SK-N-SH treated with all-trans-retinoic acid at 6 μM for 48 hours (cell line): ENCODE data around the gene IGF1R.

Experiments
- BACH2 ChIP-seq: fragments of 250-450 bp; sonication (Bioruptor Pico); IDR thresholded peaks from 2 replicates; pipeline ENCODE4 v1.9.0; 2021; ENCODE audit warnings: mild to moderate bottlenecking, borderline replicate concordance
- ISL1 ChIP-seq: fragments of 250-450 bp; sonication (Bioruptor Pico); IDR thresholded peaks from 2 replicates; pipeline ENCODE4 v2.1.2; 2022; ENCODE audit warnings: mild to moderate bottlenecking, moderate library complexity
- OSR1 ChIP-seq: fragments of 250-450 bp; sonication (Bioruptor Pico); IDR thresholded peaks from 2 replicates; pipeline ENCODE4 v1.8.0; 2022; ENCODE audit warnings: moderate library complexity, mild to moderate bottlenecking, inconsistent platforms
- PPARA ChIP-seq: fragments of 250-450 bp; sonication (Bioruptor Pico); IDR thresholded peaks from 2 replicates; pipeline ENCODE4 v1.5.0; 2020; ENCODE audit warnings: mild to moderate bottlenecking, borderline replicate concordance
- RARB ChIP-seq: fragments of 250-450 bp; sonication (Bioruptor Pico); IDR thresholded peaks from 2 replicates; pipeline ENCODE4 v1.8.0; 2021; ENCODE audit warnings: mild to moderate bottlenecking, moderate library complexity
- ZFP3 ChIP-seq: fragments of 250-450 bp; sonication (Bioruptor Pico); IDR thresholded peaks from 2 replicates; pipeline ENCODE4 v1.5.0; 2020; ENCODE audit warnings: mild to moderate bottlenecking, moderate library complexity
- ZNF565 ChIP-seq: fragments of 450-650 bp; formaldehyde crosslinking; conservative IDR thresholded peaks from 2 replicates; pipeline ENCODE4 v1.5.0; 2020; ENCODE audit warnings: low read depth, mild to moderate bottlenecking, moderate library complexity
- ZNF70 ChIP-seq: fragments of 450-650 bp; formaldehyde crosslinking; IDR thresholded peaks from 2 replicates; pipeline ENCODE4 v1.5.0; 2020; ENCODE audit warnings: mild to moderate bottlenecking, moderate library complexity
- ZNF8 ChIP-seq: fragments of 450-650 bp; formaldehyde crosslinking; IDR thresholded peaks from 2 replicates; pipeline ENCODE4 v1.5.0; 2020; ENCODE audit warnings: mild to moderate bottlenecking, moderate library complexity
- TF ChIP-seq, protein P1 (sequence below): fragments of 250-450 bp; sonication (Bioruptor Pico); IDR thresholded peaks from 2 replicates; pipeline ENCODE4 v1.8.0; 2020; ENCODE audit warnings: mild to moderate bottlenecking, moderate library complexity, borderline replicate concordance

DNA sequence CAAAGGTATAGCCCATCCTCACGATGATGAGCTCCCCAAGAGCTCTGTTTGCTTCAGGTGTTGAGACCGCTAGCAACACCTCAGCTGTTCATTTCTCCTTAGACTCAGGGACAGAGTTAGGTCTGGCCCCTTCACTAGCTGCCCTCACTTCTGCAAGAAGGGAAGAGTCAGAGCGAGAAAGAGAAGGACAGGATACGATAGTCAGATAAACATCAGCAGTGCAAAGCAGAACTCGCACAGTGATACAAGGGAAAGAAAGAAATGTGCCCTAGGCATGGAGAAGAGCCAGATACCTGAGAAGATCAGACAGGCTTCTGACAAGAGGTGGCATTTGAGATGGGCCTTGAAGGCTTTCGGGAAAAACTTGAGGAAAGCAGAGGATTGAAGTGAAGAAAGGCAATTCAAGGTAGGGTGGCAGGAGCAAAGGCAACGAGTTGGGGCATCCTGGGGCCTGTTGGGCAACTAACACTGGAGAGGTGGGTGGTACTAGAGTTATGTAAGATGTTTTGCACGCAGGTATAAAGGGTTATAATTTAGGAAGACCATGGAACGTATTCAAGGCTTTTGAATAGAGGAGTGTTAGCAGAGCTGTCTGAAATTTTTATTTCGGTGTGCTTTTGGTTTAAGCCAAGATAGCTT is 253.2 kb downstream of the IGF1R start:
- no peak for TF ChIP-seq ZNF70 (CRISPR knock-in tag)
- TF ChIP-seq PPARA (CRISPR knock-in tag): no peak
- TF ChIP-seq, protein P1, sequence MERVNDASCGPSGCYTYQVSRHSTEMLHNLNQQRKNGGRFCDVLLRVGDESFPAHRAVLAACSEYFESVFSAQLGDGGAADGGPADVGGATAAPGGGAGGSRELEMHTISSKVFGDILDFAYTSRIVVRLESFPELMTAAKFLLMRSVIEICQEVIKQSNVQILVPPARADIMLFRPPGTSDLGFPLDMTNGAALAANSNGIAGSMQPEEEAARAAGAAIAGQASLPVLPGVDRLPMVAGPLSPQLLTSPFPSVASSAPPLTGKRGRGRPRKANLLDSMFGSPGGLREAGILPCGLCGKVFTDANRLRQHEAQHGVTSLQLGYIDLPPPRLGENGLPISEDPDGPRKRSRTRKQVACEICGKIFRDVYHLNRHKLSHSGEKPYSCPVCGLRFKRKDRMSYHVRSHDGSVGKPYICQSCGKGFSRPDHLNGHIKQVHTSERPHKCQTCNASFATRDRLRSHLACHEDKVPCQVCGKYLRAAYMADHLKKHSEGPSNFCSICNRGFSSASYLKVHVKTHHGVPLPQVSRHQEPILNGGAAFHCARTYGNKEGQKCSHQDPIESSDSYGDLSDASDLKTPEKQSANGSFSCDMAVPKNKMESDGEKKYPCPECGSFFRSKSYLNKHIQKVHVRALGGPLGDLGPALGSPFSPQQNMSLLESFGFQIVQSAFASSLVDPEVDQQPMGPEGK (CRISPR knock-in tag): no peak
- TF ChIP-seq ZNF565 (CRISPR knock-in tag): no peak
- no peak for TF ChIP-seq ZFP3 (CRISPR knock-in tag)
- TF ChIP-seq ISL1 (CRISPR knock-in tag): no peak
- no peak for TF ChIP-seq OSR1 (CRISPR knock-in tag)
- no peak for TF ChIP-seq BACH2
- no peak for TF ChIP-seq ZNF8 (CRISPR knock-in tag)
- no peak for TF ChIP-seq RARB (CRISPR knock-in tag)
